GM12873 (cell line): ENCODE data around the gene AQP3.

Experiments used
- CTCF ChIP-seq: IDR thresholded peaks from 2 replicates; pipeline ENCODE4 v1.5.1; 2012; ENCODE audit warnings: low read depth, mild to moderate bottlenecking, moderate library complexity, low read length, control low read depth; ENCODE audit not compliant: insufficient read depth; ENCODE audit errors: missing control alignments

AQP3 gene

GRCh38 chr9:33450621-33451146 lies 3.3 kb upstream of the AQP3 start:
- TF ChIP-seq CTCF, result no peak

DNA sequence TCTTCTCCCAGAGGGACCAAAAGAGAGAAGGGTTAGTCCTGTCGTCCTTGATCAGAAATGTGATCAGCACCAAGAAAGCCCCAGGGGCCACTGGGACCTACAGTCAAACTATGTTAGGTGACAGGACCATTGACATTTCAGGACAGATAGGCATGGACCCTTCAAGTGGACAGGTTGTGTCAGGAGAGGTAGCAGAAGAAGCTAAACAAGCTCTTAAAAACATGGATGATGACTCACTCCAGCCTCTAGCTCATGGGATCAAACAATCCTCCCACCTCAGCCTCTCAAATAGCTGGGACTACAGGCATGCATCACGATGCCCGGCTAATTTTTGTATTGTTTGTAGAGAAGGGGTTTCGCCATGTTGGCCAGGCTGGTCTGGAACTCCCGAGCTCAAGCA lies 2.3 kb upstream of the AQP3 start:
- no peak for TF ChIP-seq CTCF

GRCh38 chr9:33447799-33448553 lies 583 bp upstream of the AQP3 start:
- TF ChIP-seq CTCF, result no peak

GRCh38 chr9:33446240-33446945 lies 1.0 kb downstream of the AQP3 start:
- no peak for TF ChIP-seq CTCF

GRCh38 chr9:33445389-33446239 lies 1.8 kb downstream of the AQP3 start:
- no peak for TF ChIP-seq CTCF

GRCh38 chr9:33443464-33444154 lies 3.8 kb downstream of the AQP3 start:
- no peak for TF ChIP-seq CTCF
